GM18519 (cell line): ENCODE data around the gene AATF.

ENCODE experiments used
- ATAC-seq: cut with Tn5 transposase; IDR thresholded peaks from one replicate; pipeline ENCODE4 v1.9.1; 2021; ENCODE audit warnings: mild to moderate bottlenecking, moderate library complexity; ENCODE audit not compliant: unreplicated experiment, low FRiP score

AATF gene

GRCh38 chr17:36977066-36977465 is 28.3 kb downstream of the AATF start:
- ATAC-seq, result no peak

- ATAC-seq, result no peak
Observed at GRCh38 chr17:36977568-36977967, 28.8 kb downstream of the AATF start.

- no peak for ATAC-seq
Observed at GRCh38 chr17:36978810-36979564, 30.2 kb downstream of the AATF start.

- ATAC-seq, result no peak
Observed at GRCh38 chr17:36979565-36979941, 30.8 kb downstream of the AATF start.

- ATAC-seq, result no peak
Observed at GRCh38 chr17:36980280-36980761, 31.6 kb downstream of the AATF start.

GRCh38 chr17:36983618-36984017 is 34.9 kb downstream of the AATF start:
- ATAC-seq, result no peak

- no peak for ATAC-seq
Observed at GRCh38 chr17:36989173-36989572, 40.4 kb downstream of the AATF start.

- ATAC-seq, result no peak
Observed at GRCh38 chr17:36992701-36993100, 43.9 kb downstream of the AATF start.

GRCh38 chr17:36993227-36993626 is 44.5 kb downstream of the AATF start:
- no peak for ATAC-seq

- ATAC-seq, result no peak
Observed at GRCh38 chr17:36994438-36994837, 45.7 kb downstream of the AATF start.

- no peak for ATAC-seq
Observed at GRCh38 chr17:36999471-36999870, 50.7 kb downstream of the AATF start.

- ATAC-seq, result no peak
Observed at GRCh38 chr17:37016780-37017179, 68.0 kb downstream of the AATF start.

GRCh38 chr17:37017404-37017803 is 68.7 kb downstream of the AATF start:
- no peak for ATAC-seq

GRCh38 chr17:37019117-37019740 is 70.5 kb downstream of the AATF start:
- no peak for ATAC-seq

GRCh38 chr17:37019741-37020129 is 71.0 kb downstream of the AATF start:
- no peak for ATAC-seq

GRCh38 chr17:37024181-37024637 is 75.5 kb downstream of the AATF start:
- ATAC-seq, result no peak

GRCh38 chr17:37025238-37025637 is 76.5 kb downstream of the AATF start:
- ATAC-seq, result no peak

GRCh38 chr17:37025847-37026530 is 77.2 kb downstream of the AATF start:
- ATAC-seq, result no peak

GRCh38 chr17:37026531-37026869 is 77.7 kb downstream of the AATF start:
- ATAC-seq, result no peak

GRCh38 chr17:37028040-37028439 is 79.3 kb downstream of the AATF start:
- ATAC-seq, result no peak

- ATAC-seq, result no peak
Observed at GRCh38 chr17:37031493-37032083, 82.8 kb downstream of the AATF start.
